ENCODE data around the gene DPP6.
"Not testable (repeated sequence)": the region's sequence is repeated elsewhere in the genome, so short reads cannot be mapped to it uniquely, and the experiment has no call there.

The DPP6 gene

DNA sequence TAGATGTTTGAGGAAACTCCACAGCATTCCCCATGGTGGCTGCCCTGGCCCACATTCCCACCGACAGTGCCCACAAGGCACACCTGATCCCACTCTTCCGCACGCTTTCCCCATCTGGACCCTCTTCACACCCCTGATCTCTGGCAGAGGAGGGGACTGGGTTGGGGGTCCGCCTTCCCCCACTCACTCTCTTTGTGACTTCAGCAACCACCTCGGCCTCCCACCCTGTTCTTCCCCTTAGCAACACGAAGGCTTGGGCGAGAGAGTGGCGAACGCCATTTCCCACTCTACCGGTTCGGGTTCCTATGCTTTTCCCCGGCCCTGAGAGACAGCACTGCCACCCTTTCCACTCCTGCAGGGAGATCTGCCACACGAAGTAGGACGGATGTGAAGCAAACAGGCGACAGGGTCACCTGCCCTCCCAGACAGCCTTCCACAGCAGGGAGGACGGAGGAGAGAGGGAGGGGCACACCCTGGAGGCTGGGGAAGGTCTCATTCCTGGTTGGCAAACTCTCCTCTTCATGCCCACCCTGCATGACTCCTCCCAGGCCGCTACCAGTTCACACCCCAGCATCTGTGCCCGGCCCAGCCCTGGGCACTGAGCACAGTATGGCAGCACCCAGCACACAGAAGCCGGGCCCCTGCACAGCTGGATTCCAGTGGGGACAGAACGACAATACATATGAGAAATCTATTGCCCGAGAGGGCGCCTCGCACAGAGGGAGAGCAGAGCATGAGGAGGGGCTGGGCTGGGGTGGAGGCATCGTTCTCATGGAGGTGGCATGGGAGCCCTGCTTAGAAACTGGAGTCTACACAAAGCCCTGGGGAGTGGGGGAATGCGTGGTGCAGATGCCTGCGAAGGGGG lies 857.3 kb downstream of the DPP6 start:
- no peak for DNase-seq (ENCODE audit: low spot score)

DNA sequence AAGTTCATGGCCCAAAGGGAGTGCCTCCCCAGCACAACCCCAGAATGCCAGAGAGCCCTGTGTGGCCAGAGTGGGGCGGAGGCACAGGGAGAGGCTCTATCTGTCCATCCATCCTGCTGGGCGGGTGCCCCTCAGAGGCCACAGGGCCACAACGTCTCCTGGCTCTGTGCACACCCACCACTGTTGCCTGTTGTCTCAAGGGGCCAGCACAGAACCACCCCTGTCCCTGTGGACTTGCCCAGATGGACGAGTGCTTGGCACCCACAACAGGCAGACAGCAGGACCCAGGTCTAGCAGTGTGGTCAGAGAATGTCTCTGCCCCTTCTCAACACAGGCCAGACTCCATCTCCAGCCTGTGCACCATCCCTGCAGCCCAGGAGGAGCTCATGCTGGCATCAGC lies 857.9 kb downstream of the DPP6 start:
- no peak for DNase-seq (ENCODE audit: low spot score)

DNA sequence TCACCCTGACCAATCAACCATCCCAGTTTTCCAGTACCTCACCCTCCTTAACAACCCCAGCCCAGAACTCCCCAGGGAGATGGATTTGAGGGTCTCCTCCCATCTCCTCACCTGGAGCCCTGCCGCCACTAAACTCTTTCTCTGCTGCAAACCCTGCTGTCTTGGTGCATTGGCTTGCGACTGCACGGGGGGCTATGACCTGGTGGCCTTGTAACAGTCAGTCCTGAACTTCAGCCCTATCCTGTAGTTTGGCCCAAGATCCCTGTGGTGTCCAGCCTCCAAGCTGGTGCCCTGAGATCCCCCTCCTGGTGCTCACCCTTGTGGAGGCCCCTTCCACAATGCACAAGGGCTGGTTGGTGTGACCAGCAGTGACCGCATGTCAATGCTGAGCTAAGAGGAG lies 858.8 kb downstream of the DPP6 start:
- DNase-seq (ENCODE audit: low spot score) = no peak

DNA sequence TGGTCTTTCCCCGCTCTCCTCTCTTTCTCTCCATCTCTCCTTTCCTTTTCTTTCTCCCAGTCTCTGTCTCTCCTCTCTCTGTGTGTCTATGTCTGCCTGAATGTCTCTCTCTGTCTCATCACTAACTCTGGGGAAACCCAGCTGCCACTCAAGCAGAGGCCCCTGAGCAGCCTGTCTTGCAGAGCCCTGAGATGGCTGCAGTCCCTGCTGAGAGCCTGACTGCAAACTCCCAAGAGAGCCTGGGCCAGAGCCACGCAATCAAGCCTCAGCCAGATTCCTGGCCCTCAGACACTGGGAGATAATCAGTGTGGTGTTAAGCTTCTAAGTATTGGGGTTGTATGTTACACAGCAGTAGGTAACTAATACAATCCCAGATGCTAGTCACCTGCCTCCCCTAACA lies 859.2 kb downstream of the DPP6 start:
- DNase-seq (ENCODE audit: low spot score) = no peak

DNA sequence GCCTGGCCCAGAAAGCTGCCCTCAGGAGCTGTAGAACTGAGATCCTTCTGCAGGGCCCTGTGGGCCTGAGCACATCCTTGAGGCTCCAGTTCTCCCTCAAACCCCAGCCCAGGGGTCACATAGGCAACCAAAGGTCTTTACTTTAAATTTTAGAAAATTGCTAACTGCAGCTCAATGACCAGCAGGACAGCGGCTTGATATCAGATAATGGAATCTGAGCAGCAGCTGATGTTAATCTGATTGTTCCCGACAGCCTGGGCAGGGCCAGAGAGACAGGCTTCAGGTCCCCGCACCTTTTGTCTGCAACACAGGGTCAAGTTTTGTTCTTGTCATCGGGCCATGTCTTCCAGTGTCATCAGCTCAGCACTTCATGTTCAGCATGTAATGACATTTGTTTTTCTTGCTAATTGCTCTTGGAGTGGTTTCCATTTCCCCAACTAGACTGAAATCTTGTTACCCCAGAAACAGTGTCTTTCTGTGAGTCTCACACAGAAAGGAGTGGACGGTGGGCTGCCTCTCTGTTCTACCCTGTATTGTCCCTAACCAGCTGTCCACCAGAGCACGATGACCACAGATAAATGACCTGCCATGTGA lies 859.8 kb downstream of the DPP6 start:
- no peak for DNase-seq (ENCODE audit: low spot score)

DNA sequence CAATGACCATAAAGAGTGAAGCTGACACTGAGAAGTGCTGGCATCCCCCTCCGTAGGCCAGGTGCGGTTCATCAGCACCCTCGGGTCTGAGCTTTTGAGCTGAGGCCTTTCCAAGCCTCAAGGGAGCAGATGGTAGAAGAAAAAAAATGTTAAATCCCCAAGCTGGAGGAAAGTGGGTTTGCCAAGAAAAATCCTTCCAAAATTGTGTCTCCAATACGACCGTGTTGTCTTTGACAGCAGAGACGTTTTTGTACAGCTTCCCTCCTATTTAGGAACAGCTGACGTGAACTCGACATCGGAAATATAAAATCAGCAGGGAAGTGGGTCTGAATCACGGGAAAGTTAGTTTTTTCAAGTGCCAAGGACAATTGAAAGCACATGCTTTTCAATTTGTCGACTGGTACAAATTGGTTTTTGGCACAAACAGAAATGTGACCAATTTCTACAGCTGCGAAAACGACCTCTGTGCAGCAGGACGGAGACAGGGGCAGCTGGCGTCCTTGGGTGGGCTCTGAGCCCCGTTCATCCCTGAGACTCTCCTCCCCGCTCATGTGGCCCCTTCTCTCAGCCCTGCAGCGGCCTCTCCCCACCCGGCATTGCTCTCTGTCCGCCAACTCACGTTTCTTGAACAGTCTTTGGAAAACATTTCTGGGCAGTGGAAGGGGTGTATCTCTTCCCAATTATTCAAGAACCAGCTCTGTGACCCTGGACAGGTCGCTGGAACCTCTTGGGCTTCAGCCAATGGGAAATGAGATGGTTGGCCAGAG lies 860.9 kb downstream of the DPP6 start:
- DNase-seq (ENCODE audit: low spot score) = peak; percentile 30

DNA sequence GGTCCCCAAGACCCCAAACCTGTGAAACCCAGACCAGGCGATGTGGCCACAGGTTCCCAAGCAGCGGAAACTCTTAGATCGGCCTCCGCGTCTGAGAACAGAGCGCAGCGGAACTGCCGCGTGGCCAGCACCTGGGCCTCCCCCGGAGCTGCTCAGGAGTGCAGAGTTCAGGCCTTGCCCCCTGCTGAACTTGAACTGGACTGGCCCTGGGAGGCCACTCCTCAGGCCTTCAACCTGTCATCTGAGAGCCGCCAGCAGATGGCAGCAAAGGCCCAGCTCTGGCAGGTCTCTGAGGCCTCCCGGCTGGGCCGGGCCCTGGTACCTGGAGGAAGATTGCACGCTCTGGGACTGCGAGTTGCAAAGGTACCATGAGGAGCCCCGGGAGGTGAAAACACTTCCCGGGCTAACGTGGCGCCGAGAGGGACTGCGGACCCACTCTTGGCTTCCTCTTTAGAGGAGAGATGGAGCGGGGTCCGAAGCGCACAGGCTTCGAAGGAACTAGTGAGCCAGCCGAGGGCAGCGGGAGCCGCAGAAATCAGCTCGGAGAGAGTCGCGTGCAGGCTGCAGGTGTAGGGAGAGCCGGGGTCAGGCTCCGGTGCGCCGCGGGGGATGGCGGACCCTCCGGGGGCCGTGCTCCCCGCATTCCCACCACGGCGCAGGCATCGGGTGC lies 861.6 kb downstream of the DPP6 start:
- peak; percentile 80 for DNase-seq (ENCODE audit: low spot score)

DNA sequence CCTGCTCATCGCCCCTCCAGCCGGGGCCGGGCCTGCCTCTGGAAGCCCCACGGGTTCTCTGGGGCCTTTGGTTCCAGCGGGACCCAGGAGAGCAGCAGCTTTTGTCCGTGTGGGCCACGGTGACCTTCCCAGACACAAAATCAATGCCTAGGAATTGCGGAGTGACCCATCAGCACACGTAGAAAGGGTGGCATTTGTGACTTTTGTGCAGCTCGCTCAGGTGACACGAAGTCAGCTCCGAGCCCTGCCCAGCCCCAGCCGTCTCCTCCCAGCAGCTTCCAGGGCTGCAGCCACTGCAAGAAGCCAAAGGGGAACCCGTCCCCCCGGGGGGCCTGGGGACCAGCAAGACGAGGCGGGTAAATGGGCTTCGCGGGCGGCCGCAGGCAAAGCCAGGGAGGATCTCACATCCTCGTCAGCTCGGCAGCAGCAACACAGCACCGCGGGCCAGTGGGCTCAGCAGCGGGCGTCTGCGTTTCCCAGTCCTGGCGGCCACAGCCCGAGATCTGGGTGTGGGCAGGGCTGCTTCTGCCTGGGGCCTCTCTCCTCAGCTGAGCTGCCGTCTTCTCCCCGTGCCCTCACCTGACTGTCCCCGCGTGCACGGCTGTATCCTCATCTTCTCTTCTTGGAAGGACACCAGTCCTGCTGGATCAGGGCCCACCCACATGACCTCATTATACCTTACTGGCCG lies 862.3 kb downstream of the DPP6 start:
- DNase-seq (ENCODE audit: low spot score) = no peak

DNA sequence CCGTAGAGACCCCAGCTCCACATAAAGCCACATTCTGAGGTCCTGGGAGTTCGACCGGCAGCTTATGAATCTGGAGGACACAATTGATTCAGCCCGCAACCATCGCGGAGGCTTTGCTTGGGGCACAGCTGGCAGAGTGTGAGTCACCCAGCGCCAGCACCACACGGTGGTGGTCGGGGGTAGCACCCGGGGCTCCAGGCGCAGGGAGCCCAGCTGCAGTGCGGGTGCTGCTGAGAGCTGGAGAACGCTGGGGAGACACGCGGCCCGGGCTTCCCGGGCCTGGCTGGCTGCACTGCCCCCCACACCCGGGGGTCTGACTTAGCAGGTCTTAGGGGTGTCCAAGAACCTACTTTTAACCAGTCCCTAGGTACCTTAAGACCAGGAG lies 862.8 kb downstream of the DPP6 start:
- no peak for DNase-seq (ENCODE audit: low spot score)

DNA sequence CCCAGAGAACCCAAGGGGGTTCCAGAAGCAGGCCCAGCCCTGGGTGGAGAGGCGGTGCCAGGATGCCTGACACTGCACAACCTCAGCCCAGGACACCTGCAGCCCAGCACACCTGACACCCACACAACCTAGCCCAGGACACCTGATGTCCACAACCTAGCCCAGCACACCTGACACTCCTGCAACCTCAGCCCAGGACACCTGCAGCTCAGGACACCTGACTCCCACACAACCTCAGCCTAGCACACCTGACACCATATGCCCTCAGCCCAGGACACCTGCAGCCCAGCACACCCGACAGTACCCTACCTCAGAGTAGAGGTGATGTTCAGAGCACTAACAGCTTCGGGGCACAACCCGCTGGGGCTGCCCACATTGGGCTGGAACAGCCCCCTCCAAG lies 863.4 kb downstream of the DPP6 start:
- no peak for DNase-seq (ENCODE audit: low spot score)

DNA sequence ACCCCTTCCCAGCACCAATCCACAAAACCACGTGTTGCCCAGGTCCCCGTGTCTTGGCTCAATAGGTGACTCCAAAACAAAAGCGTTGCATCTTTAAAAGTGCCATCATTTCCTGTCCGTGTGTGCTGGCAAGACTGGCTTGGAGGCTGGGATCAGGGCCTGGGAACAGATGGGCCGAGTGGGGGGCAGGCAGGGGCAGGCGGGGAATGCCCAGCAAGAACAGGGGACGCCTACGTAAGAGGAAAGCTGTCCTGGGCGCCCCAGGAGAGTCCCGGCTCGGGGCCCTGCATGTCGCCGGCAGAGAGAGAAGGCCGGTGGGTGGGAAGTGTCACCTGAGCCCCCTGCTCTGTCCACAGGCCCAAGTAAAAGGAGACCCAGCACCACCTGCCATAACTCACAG lies 864.2 kb downstream of the DPP6 start:
- DNase-seq (ENCODE audit: low spot score) = no peak

DNA sequence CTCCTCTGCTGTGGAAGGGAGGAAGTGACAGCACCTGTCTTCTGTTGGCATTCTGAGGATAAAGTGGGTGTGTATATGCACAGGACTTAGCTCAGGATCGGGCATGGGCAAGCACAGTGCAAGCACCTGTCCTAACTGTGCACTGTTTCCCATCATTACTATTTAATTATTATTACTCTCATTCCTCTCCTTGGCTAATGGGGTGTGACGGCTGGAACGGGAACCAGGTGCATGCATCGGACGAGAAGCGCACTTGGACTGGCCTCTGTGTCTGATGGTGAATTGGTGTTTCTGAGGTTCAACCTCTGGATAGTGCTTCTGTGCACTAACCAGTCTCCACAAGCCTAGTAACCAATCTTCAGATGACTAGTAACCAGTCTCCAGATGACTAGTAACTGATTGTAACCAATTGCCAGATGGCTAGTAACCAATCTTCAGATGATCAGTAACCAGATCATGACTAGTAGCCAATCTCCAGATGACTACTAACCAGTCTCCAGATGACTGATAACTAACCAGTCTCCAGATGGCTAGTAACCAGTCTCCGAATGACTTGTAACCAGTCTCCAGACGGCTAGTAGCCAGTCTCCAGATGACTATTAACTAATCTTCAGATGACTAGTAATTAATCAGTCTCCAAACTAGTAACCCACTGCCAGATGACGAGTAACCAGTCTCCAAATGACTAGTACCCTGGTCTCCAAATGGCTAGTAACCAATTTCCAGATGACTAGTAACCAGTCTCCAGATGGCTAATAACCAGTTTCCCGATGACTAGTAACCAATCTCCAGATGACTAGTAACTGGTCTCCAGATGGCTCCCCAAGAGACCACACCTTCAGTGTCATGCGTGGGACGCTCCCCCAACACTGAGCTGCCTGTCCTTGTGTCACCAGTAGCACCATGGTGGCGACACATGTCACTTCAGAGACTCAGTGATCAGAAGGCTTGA lies 864.9 kb downstream of the DPP6 start:
- DNase-seq (ENCODE audit: low spot score) = no peak

DNA sequence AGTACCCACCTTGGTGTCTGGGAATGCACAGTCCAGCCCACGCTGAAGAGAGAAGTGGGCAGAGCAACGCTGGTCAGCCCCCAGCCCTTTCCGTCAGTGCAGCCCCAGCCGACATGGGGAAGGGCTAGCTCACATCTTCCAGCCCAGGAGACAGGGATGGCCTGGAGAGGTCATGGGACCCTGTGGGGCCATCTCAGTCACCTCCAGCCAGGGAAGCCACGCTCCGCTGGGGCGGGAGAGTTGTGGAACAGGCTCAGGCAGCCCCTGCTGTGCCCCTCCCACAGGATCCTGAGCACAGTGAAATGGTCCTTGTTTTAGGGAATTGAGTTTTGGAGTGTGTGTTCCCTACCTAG lies 865.6 kb downstream of the DPP6 start:
- no peak for DNase-seq (ENCODE audit: low spot score)

DNA sequence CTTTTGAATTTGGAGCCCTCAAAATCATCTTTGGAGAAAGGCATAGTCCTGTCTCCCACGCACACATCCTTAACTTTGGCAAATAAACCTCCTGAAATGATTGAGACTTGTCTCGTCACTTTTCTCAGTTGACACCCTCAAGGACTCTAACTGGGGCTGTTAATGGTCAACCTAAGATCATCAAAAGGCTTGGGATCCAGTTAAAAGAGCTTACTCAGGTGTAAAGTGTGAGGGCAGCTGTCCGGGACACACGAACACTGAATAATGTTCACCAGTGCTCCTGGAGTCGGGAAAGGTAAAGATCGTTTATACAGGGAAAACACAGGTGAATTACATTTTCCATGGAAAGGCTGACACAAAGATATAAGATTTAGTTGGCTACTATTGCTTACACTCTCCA lies 866.1 kb downstream of the DPP6 start:
- no peak for DNase-seq (ENCODE audit: low spot score)

DNA sequence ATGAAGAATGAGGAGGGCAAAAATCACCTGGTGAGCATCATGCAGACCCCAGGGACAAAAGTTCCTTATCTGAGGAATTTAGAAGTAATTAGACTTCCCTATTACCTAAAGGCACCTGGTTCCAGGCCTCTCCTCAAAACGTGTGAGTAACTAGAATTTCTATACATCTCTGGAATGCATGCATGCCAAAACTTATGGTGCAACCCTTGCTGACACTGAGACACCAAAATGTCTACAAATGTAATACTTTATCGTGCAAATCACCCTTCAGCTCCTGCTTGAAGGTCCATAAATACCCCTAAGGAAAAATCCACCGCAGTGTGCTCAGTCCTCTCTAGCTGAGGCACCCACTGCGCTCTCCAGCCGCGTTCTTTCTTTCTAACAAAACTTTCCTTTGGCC lies 866.5 kb downstream of the DPP6 start:
- no peak for DNase-seq (ENCODE audit: low spot score)

DNA sequence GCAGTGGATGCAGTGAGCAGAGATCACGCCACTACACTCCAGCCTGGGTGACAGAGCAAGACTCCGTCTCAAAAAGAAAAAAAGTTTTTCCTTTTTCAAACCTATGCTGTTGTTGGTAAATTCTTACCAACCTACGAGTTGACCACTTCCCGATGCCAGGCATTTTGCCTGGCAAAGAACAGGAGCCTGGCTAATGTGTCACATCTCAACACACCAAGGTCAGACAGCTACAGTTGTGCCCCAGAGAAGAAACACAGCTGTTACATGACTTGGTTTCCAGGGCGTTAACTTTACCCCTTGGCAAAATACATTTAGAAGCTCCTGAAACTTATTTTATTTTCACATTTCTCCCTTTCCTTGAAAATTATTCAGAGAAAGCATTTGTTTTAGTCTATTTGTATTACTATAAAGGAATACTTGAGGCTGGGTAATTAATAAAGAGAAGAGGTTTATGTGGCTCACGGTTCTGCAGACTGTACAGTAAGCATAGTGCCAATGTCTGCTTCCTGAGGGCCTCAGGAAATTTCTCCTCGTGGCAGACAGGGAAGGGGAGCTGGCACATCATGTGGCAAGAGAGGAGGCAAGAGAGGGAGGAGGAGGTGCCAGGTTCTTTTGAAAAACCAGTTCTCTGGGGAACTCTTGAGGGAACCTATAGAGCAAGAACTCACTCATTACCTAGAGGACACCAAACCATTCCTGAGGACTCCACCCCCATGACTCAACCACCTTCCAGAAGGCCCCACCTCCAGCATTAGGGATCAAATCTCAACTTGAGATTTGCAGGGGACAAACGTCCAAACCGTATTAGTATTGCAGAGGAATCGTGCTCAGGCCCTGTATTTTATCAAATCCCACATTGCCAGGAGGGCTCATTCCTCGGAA lies 867.4 kb downstream of the DPP6 start:
- no peak for DNase-seq (ENCODE audit: low spot score)

DNA sequence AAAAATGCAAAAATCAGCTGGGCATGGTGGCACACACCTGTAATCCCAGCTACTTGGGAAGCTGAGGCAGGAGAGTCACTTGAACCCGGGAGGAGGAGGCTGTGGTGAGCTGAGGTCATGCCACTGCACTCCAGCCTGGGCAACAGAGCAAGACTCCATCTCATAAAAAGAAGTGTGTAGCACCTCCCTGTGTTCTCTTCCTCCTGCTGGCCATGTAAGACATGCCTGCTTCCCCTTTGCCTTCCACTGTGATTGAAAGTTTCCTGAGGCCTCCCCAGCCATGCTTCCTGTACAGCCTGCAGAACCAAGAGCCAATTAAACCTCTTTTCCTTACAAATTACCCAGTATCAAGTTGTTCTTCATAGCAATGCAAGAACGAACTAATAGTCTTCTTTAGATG lies 870.3 kb downstream of the DPP6 start:
- DNase-seq (ENCODE audit: low spot score) = not testable (repeated sequence)

DNA sequence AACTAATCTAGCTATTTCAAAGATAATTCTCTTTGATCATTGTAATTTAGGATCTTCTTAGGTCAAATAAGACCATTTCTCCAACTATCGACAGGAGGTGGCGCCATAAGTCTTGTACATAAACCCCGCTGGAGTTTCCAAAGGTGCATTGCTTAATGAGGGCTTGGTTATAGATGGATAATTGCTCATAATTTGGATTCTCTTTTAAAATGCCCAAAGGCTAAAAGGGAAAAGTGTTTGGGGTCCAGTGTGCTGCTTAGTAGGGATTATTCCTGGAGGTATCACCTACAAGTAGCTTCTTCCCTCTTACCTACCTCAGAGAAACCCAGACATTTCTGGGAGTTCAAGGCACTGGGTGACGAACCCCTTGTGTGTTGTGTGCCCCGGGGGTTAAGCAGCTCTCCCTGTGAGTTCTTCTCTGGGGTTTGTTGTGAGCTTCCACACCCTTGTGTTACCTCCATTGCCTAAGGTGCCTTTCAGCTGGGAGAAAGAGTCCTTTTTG lies 875.5 kb downstream of the DPP6 start:
- peak; percentile 82 for DNase-seq (ENCODE audit: low spot score)

DNA sequence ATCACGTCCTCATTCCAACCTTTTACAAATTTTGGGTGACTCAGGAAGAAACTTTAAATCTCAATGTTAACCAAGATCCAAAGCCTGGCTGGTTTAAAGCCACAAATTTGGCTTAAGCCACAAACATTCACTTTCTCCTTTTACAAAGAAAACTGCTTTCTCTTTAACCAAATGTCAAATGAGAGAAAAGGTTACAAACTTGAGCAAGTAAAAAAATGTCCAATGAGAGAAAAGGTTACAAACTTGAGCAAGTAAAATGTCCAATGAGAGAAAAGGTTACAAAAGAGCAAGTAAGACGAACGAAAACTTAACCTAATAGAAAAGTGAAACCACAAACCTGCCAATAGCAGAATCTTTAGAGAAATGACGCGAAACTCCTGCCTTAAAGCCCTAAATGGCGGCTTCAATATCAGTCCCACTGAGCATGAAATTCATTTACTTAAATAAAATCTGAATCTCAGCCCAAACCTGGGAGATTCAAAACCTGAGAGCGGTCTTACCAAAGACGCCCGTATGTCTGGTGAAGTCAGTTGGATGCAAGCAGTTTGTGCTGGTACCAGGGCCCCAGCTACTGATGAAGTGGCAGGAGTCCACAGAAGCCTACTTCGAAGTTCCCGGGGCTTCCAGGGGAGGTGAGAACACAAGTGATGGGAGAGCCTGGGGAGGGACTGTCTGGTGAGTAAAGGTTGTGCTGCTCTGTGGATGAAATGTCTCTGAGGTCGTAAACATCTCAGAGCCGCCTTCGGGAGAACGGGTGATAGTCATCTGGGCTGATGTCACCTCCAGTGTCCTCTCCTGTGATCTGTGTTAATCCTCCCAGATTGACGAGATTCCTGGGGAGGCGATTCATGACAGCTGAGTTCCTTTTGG lies 876.2 kb downstream of the DPP6 start:
- DNase-seq (ENCODE audit: low spot score) = peak; percentile 81
